Measurements from ENCODE around the gene SMIM45.

Gene SMIM45

DNA sequence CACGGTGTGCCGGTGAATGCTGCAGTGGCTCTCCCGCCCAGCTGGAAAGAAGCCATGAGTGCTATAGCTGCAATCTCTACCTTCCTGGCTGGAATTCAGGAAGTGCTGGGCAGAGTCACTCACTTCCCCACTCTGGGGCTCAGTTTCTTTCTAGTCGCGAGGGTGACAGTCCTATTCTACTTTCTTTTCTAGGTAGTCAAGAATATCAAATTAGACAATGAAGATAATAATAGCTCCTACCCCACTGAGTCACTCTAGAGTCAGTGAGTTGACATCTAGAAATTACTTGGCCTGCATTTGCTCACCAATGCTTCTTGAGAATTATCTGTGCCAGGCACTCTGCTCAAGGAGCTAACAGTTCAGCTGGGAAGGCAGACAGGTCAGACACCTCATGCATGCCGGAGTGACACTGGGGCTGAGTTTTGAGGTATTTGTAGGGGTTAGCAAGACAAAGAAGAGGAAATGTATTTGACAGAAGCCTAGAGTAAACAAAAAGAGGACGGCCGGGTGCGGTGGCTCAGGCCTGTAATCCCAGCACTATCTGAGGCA is 8.2 kb upstream of the SMIM45 start:
- ChIA-PET POLR2A (ENCODE audit: unreplicated experiment) (no interaction called here), CTCF (interaction anchor here (0.8 to 1.1 kb wide), 2 partner anchors 18 to 121 kb away, joined by 3 read pairs; no protein-coding TSS in a partner anchor)
- H4K20me1 ChIP-seq (ENCODE audit: low read length): 0 out of 2 replicates have a peak, but pooled peaks cover 3% of the 10 kb centered on the region
- ATAC-seq (no peak), DNase-seq (peak; percentile 21)
- H3K27me3 ChIP-seq (ENCODE audit: low read length): no peaks in the 10 kb centered on the region
- no peaks in the 10 kb centered on the region for H3K9me3 ChIP-seq (ENCODE audit: low read length)
- H3K4me3 ChIP-seq (ENCODE audit: low read length): no peak overlapping the region
- no peak for TF ChIP-seq EZH2phosphoT487 (IDR thresholded peaks at IDR 0.05; ENCODE audit: borderline replicate concordance, low read length)
- no peak for TF ChIP-seq CTCF (conservative IDR thresholded peaks at IDR 0.05; ENCODE audit: low read depth, low read length)
- H3K4me2 ChIP-seq (ENCODE audit: low read length): no peak overlapping the region
- no TSS peak for BruUV-seq (replicated peaks)
- H3K36me3 ChIP-seq (ENCODE audit: low read depth, low read length): peaks cover 22% of the 10 kb centered on the region
- H3K79me2 ChIP-seq (ENCODE audit: low read length): peaks cover 28% of the 10 kb centered on the region
- intact Hi-C loops (cut with micrococcal nuclease): no loop called here
- H3K9ac ChIP-seq (ENCODE audit: low read length): no peak overlapping the region
- H3K27ac ChIP-seq (ENCODE audit: low read length): no peak overlapping the region
- no peak overlapping the region for H2AFZ ChIP-seq (ENCODE audit: low read length)
- H3F3A ChIP-seq (ENCODE audit: low read length, unreplicated experiment): no peaks in the 10 kb centered on the region
- H3K4me1 ChIP-seq (ENCODE audit: insufficient read depth, low read length): peaks cover 27% of the 10 kb centered on the region
- H3K9me2 ChIP-seq (replicated peaks; ENCODE audit: low read length): no peaks in the 10 kb centered on the region

GRCh38 chr22:41946629-41947423 is 5.1 kb upstream of the SMIM45 start, which contains the start of gene CENPM:
TSS of gene CENPM (minus strand) at chr22:41947152. CDS start at chr22:41947076, 76 bp downstream.
- intact Hi-C loops (cut with micrococcal nuclease): no loop called here
- POLR2A ChIA-PET (ENCODE audit: unreplicated experiment): interaction anchor here (0.6 kb wide), 1 partner anchor 114 kb away, joined by 4 read pairs; no protein-coding TSS in a partner anchor
- Histone ChIP-seq H3K4me3 (ENCODE audit: low read length) (peak within 1 kb of the TSS; percentile 87), H2AFZ (ENCODE audit: low read length) (peak within 1 kb of the TSS; percentile 93), H3F3A (ENCODE audit: low read length, unreplicated experiment) (no peaks in the 10 kb centered on the region), H3K36me3 (ENCODE audit: low read depth, low read length) (peaks cover 9% of the 10 kb centered on the region), H3K4me1 (ENCODE audit: insufficient read depth, low read length) (peaks cover 27% of the 10 kb centered on the region), H3K27ac (ENCODE audit: low read length) (peak within 1 kb of the TSS; percentile 77), H3K79me2 (ENCODE audit: low read length) (peaks cover 28% of the 10 kb centered on the region), H3K4me2 (ENCODE audit: low read length) (peak within 1 kb of the TSS; percentile 100), H3K27me3 (ENCODE audit: low read length) (no peaks in the 10 kb centered on the region), H4K20me1 (ENCODE audit: low read length) (no peaks in the 10 kb centered on the region), H3K9ac (ENCODE audit: low read length) (peak within 1 kb of the TSS; percentile 94), H3K9me2 (replicated peaks; ENCODE audit: low read length) (no peaks in the 10 kb centered on the region), H3K9me3 (ENCODE audit: low read length) (no peaks in the 10 kb centered on the region)
- BruUV-seq (replicated peaks): TSS peak; percentile 39
- CTCF ChIA-PET: interaction anchor here (0.6 kb wide), 1 partner anchor 166 kb away, joined by 3 read pairs; no protein-coding TSS in a partner anchor
- peak; percentile 92 for DNase-seq
- TF ChIP-seq EZH2 (IDR thresholded peaks at IDR 0.05; ENCODE audit: low read length, unreplicated experiment) (no peak), CTCF (conservative IDR thresholded peaks at IDR 0.05; ENCODE audit: low read depth, low read length) (no peak), EZH2phosphoT487 (IDR thresholded peaks at IDR 0.05; ENCODE audit: borderline replicate concordance, low read length) (no peak)
- ATAC-seq: peak; percentile 92

All from PC-3 (cell line).